Measurements from ENCODE around the gene NHEJ1.

- no peak for TF ChIP-seq CTCF (IDR thresholded peaks at IDR 0.05)
- no peak for TF ChIP-seq POLR2A (IDR thresholded peaks at IDR 0.05)
These were observed 48.9 kb upstream of the NHEJ1 start for GRCh38 chr2:219209236-219210195.
